Activated T-helper 9 cell treated with anti-CD3 and anti-CD28 coated beads, Interleukin-2, amount 50 U/mL, for 16 hours (primary cell): ENCODE measurements around the gene DNAH3.
"Not testable (repeated sequence)": the region's sequence is repeated elsewhere in the genome, so short reads cannot be mapped to it uniquely, and the experiment has no call there.

Source experiments
- DNase-seq: peaks from one replicate; pipeline ENCODE4 v3.0.0-alpha.2; 2020; ENCODE audit warnings: low read depth

DNAH3 gene

DNA sequence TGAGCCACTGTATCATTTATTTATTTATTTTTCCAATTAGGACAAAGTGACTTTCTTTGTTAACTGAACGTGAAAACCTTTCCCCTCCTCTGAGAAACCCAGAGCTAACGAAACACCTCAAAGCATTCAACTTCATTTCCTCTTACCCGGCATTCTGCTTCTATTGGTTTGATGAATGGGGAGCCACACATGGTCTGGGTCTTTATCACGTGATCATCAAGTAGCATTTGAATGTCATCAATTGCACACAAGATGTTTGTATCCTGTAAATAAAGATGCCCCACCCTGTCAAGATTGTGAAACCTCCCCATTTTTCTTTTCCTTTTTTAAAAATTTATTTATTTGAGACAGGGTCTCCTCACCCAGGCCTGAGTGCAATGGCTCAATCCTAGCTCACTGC, 80.1 kb downstream of the DNAH3 start:
- no peak for DNase-seq

DNA sequence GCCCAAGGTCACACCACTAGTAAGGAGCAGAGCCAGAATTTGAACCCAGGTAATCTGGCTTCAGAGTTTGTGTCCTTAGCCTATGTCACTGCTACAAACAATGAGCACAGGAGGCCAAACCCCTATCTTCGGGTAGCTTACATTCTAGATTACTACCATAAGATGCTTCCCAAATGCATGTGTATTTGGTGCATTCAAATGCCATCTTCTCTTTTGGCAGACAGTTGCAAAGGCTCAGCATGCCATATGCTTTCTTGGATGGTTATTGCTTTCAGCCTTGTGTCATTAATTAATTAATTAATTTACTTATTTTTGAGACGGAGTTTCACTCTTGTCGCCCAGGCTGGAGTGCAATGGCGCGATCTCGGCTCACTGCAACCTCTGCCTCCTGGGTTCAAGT, 80.7 kb downstream of the DNAH3 start:
- DNase-seq: no peak

DNA sequence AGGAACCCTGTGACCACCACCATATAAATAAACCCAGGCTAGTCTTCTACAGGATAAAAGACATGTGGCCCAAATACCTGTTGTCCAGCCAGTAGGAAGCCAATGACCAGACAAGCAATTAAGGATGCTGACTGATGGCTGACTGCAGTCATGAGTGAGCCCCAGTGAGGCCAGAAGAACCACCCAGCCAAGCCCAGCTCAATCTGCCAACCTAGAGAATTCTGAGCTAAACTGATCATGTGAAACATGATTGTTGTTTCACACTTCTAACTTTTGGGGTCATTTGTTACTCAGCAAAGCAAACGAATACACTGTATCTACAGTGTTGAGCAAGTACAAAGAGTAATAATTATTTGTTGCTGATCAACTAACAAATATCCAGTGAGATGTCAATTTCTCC, 86.4 kb downstream of the DNAH3 start:
- no peak for DNase-seq

DNA sequence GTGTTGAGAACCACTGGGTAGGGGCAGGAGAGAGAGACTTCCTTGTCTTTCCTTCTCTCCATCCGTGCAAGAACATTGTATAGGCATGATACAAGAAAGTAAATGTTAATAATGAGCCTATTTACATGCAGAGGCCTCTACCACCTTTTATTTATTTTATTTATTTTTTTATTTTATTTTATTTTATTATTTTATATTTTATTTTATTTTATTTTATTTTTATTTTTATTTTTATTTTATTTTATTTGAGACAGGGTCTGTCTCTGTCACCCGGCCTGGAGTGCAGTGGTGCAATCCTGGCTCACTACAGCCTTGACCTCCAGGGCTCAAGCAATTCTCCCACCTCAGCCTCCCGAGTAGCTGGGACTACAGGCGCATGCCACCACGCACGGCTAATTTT, 87.3 kb downstream of the DNAH3 start:
- DNase-seq: not testable (repeated sequence)

DNA sequence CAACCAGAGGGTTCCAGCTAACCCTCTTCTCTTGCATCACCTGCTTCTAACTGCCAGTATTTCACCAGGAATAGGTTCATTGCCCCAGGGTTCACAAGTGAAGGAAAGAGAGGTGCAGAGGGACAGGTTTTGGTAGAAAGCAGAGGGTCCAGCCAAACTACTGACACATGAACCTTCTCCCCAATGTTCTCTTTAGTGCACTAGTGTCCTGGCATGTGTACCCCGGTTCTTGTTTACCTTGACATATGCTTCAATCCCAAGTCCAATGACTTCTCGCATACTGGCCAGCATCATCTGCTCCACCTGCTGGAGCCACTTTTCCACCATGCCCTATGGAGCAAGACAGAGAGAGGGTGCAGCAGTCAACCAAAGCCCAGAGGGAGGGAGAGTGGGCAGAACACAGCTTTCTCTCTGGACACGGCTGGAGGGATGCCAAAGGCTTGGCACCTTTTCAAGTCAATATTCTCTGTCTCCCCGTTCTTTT, 90.6 kb downstream of the DNAH3 start:
- no peak for DNase-seq

DNA sequence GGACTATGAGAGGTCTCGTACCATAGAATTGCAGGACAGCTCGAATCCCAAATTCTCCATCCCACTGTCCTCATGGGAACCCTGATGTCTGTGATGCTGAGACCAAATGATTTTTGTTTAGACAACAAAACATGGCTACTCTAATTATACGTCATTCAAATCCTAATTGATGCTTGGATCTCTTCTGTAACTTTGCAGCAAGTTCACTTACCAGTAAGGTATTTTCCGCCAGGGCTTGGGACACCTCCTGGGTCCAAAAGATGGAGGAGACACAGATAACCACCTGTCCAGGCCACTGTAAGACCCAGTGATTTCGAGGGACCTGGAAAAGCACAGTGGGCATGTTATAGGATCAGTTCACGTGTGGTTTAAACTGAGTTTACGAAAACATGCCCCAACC, 92.8 kb downstream of the DNAH3 start:
- no peak for DNase-seq

DNA sequence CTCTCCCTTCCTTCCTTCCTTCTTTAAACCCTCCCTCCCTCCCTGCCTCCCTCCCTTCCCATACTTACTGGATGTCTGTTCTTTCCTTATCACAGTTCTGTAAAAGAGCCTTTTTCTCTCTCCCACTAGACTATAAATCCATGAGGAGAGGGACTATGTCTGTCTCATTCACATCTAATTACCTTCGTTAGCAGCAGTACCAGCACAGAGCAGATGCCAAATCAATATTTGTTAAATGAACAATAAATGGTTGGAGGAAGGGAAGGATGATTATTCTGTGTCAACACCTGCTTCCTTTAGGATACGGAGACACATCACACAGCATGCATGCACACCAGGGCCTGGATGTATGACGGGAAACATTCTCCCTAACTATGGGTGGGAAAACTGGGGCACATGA, 94.2 kb downstream of the DNAH3 start:
- DNase-seq: no peak

DNA sequence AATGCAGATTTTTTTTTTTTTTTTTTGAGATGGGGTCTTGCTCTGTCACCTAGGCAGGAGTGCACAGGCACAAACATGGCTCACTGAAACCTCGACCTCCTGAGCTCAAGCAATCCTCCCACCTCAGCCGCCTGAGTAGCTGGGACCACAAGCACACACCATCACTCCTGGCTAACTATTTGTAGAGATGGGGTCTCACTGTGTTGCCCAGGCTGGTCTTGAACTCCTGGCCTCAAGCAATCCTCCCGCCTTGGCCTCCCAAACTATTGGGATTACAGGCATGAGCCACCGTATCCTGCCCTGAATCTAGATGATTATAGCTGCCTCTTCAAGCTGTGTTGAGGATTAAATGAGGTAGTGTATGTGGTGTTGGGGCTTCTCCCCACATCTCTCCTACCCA, 94.9 kb downstream of the DNAH3 start:
- not testable (repeated sequence) for DNase-seq

DNA sequence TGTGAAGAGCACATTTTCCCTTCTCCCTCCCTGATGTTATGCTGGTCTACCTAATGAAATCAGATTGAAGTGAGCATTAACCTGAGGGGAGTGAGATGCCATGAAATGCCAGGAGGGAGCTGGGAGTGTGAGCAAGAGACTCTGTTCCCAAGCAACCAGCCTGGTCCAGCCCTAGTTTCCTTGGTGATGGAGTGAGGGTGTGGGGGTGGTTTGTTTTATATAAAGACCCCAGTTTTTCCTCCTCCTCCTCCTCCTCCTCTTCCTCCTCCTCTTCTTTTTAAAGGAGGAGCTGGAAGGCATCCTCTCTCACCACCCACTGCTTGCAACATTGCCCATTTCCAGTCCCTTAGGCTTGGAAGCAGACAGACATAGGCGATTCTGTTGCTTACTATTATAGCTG, 97.1 kb downstream of the DNAH3 start:
- DNase-seq: no peak

DNA sequence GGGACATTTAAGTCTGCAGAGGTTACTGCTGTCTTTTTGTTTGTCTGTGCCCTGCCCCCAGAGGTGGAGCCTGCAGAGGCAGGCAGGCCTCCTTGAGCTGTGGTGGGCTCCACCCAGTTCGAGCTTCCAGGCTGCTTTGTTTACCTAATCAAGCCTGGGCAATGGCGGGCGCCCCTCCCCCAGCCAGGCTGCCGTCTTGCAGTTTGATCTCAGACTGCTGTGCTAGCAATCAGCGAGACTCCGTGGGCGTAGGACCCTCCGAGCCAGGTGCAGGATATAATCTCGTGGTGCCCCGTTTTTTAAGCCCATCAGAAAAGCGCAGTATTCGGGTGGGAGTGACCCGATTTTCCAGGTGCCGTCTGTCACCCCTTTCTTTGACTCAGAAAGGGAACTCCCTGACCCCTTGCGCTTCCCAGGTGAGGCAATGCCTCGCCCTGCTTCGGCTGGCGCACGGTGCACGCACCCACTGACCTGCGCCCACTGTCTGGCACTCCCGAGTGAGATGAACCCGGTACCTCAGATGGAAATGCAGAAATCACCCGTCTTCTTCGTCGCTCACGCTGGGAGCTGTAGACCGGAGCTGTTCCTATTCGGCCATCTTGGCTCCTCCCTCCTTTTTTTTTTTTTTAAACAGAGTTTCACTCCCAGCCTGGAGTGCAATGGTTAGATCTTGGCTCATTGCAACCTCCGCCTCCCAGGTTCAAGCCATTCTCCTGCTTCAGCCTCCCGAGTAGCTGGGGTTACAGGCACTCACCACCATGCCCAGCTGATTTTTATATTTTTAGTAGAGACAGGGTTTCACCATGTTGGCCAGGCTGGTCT, 102.3 kb downstream of the DNAH3 start:
- not testable (repeated sequence) for DNase-seq

DNA sequence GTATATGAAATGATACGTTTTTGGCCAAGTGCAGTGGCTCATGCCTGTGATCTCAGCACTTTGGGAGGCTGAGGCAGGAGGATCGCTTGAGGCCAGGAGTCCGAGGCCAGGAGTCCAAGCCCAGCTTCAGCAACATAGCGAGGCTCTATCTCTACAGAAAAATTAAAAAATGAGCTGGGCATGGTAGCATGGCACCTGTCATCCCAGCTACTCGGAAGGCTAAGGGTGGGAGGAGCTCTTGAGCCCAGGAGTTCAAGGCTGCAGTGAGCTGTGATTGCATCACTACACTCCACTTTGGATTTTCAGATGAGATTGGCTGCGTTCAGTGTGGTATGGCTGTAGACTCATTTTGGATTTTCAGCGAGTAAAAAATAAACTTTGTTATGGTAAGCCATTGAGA, 112.4 kb downstream of the DNAH3 start:
- DNase-seq: no peak

DNA sequence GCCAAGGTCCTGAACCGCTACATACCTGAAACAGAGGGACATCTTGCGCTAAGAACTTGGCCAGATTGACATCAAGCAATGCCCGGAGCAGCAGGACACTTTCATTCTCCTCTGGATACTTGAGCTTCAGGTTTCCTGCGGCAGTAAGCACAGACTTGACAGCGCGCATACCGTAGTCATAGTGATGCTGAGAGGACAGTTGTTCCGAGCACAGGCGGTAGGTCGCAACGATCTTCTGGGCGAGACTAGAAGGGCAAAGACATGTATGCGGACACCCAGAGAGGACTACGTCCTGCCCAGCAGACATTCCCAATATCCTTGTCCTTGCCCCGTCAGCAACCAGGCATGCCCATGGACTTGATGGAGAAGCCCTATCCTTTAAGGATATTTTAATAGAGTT, 112.9 kb downstream of the DNAH3 start:
- no peak for DNase-seq

DNA sequence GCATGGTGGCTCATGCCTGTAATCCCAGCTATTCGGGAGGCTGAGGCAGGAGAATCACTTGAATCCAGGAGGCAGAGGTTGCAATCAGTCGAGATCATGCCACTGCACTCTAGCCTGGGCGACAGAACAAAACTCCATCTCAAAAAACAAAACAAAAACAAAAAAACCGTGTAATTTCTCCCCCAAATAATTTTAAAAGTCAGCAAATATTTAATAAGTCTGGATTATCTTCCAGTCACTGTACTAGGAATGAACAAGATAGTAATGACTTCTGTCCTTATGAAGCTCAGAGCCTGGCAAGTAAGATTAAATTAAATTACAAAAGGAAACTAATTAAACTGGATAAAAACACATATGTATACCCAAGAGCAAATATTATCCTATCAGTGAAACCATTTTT, 113.5 kb downstream of the DNAH3 start:
- no peak for DNase-seq

DNA sequence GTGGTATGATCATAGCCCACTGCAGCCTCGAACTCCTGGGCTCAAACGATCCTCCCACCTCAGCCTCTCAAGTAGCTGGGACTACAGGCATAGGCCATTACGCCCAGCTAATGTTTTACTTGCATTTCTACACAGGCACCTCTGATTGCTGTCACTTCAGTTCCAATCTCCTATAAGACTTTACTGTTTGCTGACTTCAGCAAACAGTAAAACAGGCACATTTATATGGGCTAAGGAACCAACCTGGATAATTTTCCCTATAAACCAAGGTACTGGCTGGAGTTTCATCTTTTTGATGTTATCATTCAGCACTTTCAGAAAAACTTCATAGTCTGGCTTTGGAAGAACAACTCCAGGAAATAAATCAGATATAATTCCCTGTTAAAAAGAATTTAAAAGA, 114.2 kb downstream of the DNAH3 start:
- DNase-seq: no peak

DNA sequence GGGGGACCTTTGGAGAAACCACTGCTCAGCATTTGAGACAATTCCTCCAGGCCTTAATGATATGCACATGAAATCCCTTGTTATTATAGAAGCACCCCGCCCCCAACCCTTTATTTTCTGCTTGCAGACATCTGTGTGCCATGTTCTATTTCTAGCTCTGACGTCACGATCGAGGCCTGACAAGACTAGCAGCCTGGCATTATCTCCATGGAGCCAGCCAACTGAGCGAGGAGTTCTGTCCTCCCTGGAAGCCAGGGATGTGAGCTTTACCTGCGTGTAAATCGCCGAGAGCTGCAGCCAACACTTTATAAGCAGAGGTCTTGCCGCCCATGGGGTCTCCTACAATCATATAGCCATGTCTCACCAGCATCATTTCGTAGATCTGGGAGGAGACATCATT, 116.9 kb downstream of the DNAH3 start:
- DNase-seq: no peak

DNA sequence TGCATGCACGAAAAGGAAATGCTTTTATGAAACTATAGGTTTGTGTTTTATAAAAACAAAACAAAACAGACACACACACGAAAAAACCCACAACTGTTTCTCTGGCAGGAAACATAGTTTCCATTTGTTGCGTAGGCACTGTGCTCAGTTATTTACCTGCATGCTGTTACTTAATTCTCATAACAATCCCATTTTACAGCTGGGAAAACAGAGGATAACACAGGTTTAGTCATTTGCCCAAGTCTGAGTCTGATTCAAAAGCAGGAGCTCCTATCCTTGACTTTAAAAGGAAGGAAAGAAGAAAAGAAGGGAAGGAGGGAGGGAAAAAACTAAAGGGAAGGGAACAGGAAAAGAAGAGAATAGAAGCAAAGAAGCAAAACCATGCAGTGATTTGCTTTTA, 117.4 kb downstream of the DNAH3 start:
- no peak for DNase-seq

DNA sequence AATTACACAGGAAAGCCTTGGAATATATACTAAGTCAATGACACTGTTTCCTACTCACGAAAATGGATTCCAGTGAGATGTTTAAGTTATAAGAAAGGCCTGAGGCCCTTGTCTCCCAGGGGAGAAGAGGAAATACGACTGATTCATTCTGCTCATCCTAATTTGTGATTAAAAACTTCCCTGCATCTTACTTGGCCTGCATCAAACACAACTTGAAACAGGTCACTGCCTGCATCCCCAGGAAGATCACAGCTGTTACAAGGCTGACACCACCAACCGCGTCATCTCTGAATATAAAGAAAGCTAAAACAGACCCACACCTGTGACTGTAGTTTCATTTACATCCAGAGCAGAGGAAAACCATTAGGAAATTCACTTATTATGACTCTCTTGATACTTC, 121.9 kb downstream of the DNAH3 start:
- DNase-seq: no peak

DNA sequence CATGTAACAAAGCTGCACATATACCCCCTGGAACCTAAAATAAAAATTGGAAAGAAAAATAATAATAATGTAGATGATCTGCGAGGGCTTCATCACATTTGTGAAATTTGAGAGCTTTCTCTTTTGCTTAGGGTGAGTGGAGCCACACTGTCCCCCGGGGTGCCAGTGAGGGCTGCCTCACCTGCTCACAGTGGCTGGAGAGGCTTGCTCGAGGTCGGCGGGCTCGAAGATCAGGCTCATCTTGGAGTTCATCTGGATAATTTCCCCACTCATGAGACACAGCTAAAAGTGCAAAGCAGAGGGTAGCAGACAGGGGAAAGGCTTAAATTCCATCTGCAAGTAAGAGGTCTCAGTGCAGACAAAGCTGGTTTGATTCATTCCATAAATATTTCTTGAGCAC, 123.8 kb downstream of the DNAH3 start:
- no peak for DNase-seq

DNA sequence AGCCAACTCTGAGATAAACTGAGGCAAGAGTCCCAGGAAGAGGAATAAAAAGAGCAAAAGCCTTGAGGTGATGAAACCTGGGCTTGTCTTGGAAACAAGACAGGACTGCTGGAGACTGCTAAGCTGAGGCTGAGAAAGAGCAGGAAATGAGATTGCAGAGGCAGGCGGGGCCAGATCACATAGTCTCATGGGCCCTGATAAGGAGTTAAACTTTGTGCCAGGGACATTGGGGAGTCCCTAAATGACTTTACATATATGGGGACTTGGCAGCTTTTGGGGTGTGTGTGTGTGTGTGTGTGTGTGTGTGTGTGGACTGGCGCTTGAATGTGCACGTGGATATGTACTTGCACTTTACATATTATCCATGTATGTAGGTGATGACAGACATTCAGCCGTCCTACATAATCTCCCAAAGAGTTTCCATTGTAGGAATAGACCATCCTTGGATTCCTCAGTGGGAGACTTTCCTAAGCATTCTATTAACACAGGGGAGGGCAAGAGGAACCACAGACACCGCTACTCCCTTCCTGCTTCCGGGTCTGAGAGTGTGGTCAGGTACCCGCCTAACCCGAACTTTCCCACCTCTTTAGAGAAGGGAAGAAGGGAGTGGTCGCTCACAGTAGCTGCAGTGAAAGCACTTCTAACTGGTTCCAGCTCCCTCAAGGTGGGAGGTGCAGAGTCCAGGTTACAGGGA, 127.0 kb downstream of the DNAH3 start:
- DNase-seq: no peak

DNA sequence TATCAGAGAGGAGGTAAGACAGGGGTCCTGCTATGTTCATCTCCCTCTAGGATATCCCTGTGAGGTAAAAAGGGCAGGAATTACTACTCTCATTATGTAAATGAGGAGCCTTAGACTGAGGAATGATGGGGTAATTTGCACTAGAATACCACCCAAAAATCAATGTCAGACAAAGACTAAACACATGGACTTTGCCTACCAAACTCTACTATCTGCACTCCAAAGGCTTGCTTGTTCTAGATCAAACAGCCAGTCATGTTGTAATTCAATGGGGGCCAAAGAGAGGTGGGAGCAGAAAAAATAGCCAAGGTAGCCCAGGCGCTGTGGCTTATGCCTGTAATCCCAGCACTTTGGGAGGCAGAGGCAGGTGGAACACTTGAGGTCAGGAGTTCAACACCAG, 129.3 kb downstream of the DNAH3 start:
- no peak for DNase-seq

DNA sequence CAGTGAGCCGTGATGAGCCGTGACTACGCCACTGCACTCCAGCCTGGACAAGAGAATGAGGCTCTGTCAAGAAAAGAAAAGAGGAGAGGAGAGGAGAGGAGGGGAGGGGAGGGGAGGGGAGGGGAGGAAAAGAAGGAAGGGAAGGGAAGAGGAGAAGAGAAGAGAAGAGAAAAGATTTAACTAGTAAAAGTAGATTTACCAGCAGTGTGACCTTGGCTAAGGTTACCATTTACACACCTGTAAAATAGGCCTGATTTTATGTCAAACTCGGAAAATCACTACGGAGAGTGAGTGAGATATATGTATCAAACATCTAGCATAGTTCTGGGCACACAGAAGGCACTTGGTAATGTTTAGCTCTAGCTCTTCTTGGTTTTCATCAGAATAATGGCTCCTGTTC, 140.8 kb downstream of the DNAH3 start:
- DNase-seq: no peak

DNA sequence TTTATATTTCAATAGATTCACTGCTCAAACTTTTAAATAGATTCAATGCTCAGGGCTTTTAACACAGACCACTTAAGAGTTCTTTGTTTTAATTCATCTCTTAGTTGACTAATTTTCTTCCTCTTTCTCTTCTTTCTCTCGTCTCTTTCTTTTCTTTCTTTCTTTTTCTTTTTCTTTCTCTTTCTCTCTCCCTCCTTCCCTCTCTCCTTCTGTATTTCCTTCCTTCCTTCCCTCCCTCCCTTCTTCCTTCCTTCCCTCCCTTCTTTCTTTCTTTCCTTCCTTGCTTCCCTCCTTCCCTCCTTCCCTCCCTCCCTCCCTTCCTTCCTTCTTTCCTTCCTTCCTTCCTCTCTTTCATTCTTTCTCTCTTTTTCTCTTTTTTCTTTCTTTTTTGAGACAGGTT, 145.6 kb downstream of the DNAH3 start:
- DNase-seq: no peak

DNA sequence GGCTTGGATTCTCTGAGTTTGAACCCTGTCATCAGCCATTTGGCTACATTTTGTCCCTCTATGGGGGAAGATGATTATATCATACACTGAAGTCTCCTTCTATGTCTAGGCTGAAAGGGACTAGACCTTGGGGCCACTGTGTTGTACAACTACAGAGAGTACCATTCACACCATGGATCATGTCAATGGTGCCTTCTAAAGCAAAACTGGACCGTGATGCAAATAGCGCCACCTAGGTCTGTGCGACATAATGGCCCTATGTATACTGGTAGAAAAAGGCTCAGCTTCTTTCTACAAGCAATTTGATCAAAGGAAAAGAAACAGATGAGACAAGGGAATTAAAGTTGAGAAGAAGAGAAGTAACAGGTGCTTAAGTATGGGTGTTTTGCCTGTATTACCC, 149.4 kb downstream of the DNAH3 start:
- DNase-seq: no peak

DNA sequence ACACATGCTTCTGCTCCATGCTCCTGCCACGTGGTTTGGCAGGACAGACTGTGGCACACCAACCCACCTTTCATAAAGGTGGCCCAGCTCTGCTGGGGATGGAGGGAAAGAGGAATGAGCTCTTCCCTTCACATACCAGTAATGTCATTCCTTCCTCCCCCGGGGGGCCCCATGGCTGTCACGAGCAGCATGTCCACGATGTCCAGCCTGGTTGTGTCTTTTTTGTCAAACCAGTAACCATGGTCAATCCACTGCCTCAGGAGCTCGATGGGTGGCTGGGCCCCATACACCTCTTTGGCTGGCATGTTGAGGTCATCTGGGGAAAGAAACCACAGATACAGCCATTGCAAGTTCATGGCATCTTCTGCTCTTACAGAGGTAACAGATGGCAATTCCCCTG, 153.5 kb downstream of the DNAH3 start:
- no peak for DNase-seq
